OCI-LY1 (cell line): ENCODE data around the gene SUPT3H.

ENCODE experiments used
- H2AFZ ChIP-seq: fragments of 200-600 bp; sonication (generic), shearing (Covaris generic); 2 replicates; pipeline ENCODE4 v1.6.0; 2014; ENCODE audit warnings: antibody characterized with exemption, mild to moderate bottlenecking, low read length
- H3F3A ChIP-seq: fragments of 200-600 bp; sonication (generic), shearing (Covaris generic); 2 replicates; pipeline ENCODE4 v1.6.0; 2014; ENCODE audit warnings: mild to moderate bottlenecking, antibody characterized with exemption, low read length, moderate library complexity; ENCODE audit not compliant: insufficient read depth
- H3K27ac ChIP-seq: fragments of 200-600 bp; sonication (generic); 2 replicates; pipeline ENCODE4 v1.5.1; 2014; ENCODE audit warnings: low read length, mixed run types, mild to moderate bottlenecking, low read depth; ENCODE audit not compliant: poor library complexity, severe bottlenecking
- H3K27me3 ChIP-seq: fragments of 200-600 bp; sonication (generic); 2 replicates; pipeline ENCODE4 v1.6.0; 2014; ENCODE audit warnings: antibody characterized with exemption, mild to moderate bottlenecking, low read length, moderate library complexity; ENCODE audit not compliant: insufficient read depth
- H3K36me3 ChIP-seq: fragments of 200-600 bp; sonication (generic); 2 replicates; pipeline ENCODE4 v1.6.1; 2014; ENCODE audit warnings: mild to moderate bottlenecking, antibody characterized with exemption, low read length, moderate library complexity, mixed read lengths; ENCODE audit not compliant: insufficient read depth
- H3K4me1 ChIP-seq: fragments of 200-600 bp; sonication (generic); 2 replicates; pipeline ENCODE4 v1.5.1; 2014; ENCODE audit warnings: mild to moderate bottlenecking, low read length, moderate library complexity; ENCODE audit not compliant: insufficient read depth, severe bottlenecking
- H3K4me2 ChIP-seq: fragments of 200-600 bp; sonication (generic), shearing (Covaris generic); 2 replicates; pipeline ENCODE4 v1.6.1; 2014; ENCODE audit warnings: low read length
- H3K4me3 ChIP-seq: fragments of 200-600 bp; sonication (generic); 2 replicates; pipeline ENCODE4 v1.5.1; 2014; ENCODE audit warnings: low read length, low read depth, mild to moderate bottlenecking, mixed read lengths; ENCODE audit not compliant: poor library complexity, severe bottlenecking
- H3K79me2 ChIP-seq: fragments of 200-600 bp; shearing (Covaris generic); 2 replicates; pipeline ENCODE4 v1.6.1; 2016; ENCODE audit warnings: mixed run types, low read length, mixed read lengths; ENCODE audit not compliant: insufficient read depth
- H3K9ac ChIP-seq: fragments of 200-600 bp; sonication (generic), shearing (Covaris generic); 2 replicates; pipeline ENCODE4 v1.6.1; 2014; ENCODE audit warnings: mild to moderate bottlenecking, low read length, mixed read lengths
- H3K9me2 ChIP-seq: fragments of 200-600 bp; sonication (generic), shearing (Covaris generic); 2 replicates; pipeline ENCODE4 v1.6.1; 2014; ENCODE audit warnings: low read depth, mild to moderate bottlenecking, low read length, mixed read lengths
- H3K9me3 ChIP-seq: fragments of 200-600 bp; shearing (Covaris generic); 2 replicates; pipeline ENCODE4 v1.6.1; 2014; ENCODE audit warnings: low read length, mixed read lengths
- H4K20me1 ChIP-seq: fragments of 200-600 bp; sonication (generic), shearing (Covaris generic); 2 replicates; pipeline ENCODE4 v1.6.0; 2016; ENCODE audit warnings: mild to moderate bottlenecking, low read length; ENCODE audit not compliant: insufficient read depth
- EZH2 ChIP-seq: fragments of 200-600 bp; sonication (generic), shearing (Covaris generic); IDR thresholded peaks from 2 replicates; pipeline ENCODE4 v1.8.0; 2017; ENCODE audit warnings: borderline replicate concordance, mixed run types, mild to moderate bottlenecking, antibody characterized with exemption, low read length, moderate library complexity, mixed read lengths
- TF ChIP-seq, protein P1 (sequence below): fragments of 200-600 bp; sonication (generic), shearing (Covaris generic); IDR thresholded peaks from 2 replicates; pipeline ENCODE4 v1.5.1; 2017; ENCODE audit warnings: mild to moderate bottlenecking, antibody characterized with exemption, low read length, moderate library complexity, mixed read lengths

Gene SUPT3H

DNA sequence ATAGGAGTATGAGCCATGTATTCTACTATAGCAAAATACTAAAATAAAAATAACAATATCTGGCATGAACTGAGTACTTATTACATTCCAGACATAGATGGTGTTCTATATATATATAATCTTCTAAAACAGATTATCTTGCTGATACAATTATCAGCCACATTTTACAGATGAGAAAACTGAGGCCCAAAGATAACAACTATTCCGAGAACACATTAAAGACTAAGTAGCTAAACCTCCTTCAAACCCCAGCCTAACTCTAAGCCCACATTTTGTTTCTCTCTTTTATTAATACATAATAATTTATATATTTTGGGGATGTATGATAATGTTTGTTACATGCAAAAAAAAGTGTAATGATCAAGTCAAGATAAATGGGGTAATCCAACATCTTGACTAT is 148.3 kb downstream of the SUPT3H start:
- Histone ChIP-seq H3K4me3 (no peak overlapping the region), H3K27ac (no peak overlapping the region), H3K4me1 (no peaks in the 10 kb centered on the region), H3K9me3 (no peaks in the 10 kb centered on the region), H2AFZ (no peak overlapping the region), H3F3A (no peaks in the 10 kb centered on the region), H3K9me2 (no peaks in the 10 kb centered on the region), H3K79me2 (no peaks in the 10 kb centered on the region), H3K4me2 (no peak overlapping the region), H4K20me1 (no peaks in the 10 kb centered on the region), H3K27me3 (no peaks in the 10 kb centered on the region), H3K36me3 (no peaks in the 10 kb centered on the region), H3K9ac (no peak overlapping the region)
- no peak for TF ChIP-seq EZH2
- TF ChIP-seq, protein P1, sequence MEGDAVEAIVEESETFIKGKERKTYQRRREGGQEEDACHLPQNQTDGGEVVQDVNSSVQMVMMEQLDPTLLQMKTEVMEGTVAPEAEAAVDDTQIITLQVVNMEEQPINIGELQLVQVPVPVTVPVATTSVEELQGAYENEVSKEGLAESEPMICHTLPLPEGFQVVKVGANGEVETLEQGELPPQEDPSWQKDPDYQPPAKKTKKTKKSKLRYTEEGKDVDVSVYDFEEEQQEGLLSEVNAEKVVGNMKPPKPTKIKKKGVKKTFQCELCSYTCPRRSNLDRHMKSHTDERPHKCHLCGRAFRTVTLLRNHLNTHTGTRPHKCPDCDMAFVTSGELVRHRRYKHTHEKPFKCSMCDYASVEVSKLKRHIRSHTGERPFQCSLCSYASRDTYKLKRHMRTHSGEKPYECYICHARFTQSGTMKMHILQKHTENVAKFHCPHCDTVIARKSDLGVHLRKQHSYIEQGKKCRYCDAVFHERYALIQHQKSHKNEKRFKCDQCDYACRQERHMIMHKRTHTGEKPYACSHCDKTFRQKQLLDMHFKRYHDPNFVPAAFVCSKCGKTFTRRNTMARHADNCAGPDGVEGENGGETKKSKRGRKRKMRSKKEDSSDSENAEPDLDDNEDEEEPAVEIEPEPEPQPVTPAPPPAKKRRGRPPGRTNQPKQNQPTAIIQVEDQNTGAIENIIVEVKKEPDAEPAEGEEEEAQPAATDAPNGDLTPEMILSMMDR = no peak

DNA sequence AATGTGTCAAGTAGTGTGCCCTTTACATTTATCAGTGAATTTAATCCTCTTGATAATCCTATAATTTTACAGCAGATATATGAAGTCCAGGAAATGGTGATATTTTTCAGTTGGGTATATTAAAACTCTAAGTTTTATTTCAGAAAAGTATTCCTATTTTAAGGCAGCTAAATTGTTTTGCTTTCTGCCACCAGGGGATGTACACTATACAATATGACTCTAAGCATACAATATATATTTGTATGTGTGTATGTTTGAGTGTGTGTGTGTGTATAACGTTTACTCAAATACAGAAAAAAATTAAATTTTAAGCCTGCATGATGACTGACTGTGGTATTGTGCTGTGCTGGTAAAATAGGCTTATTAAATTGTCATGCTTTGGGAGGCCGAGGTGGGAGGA is 151.7 kb downstream of the SUPT3H start:
- Histone ChIP-seq H3K27me3 (no peaks in the 10 kb centered on the region), H3K36me3 (no peaks in the 10 kb centered on the region), H3K4me1 (no peaks in the 10 kb centered on the region), H2AFZ (no peak overlapping the region), H4K20me1 (no peaks in the 10 kb centered on the region), H3F3A (no peaks in the 10 kb centered on the region), H3K9me3 (no peaks in the 10 kb centered on the region), H3K27ac (no peak overlapping the region), H3K9ac (no peak overlapping the region), H3K79me2 (no peaks in the 10 kb centered on the region), H3K4me2 (no peak overlapping the region), H3K9me2 (no peaks in the 10 kb centered on the region), H3K4me3 (no peak overlapping the region)
- no peak for TF ChIP-seq EZH2
- TF ChIP-seq, protein P1 = no peak

DNA sequence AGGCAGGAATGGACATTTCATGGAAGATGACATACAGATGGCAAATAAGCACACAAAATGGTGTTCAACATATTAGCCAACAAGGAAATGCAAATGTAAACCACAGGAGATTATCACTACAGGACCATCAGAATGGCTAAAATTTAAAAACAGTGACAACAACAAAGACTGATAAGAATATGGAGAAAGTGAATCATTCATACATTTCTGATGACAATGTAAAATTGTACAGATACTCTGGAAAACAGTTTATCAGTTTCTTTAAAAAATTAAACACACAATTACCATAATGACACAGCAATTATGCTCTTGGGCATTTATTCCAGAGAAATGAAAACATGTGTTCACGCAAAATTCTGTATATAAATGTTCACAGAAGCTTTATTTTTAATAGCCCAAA is 155.4 kb downstream of the SUPT3H start:
- H3F3A ChIP-seq = no peaks in the 10 kb centered on the region
- no peak overlapping the region for H3K27ac ChIP-seq
- H3K9me3 ChIP-seq = no peaks in the 10 kb centered on the region
- no peak overlapping the region for H3K4me3 ChIP-seq
- no peaks in the 10 kb centered on the region for H3K79me2 ChIP-seq
- H2AFZ ChIP-seq = no peak overlapping the region
- H3K9me2 ChIP-seq = no peaks in the 10 kb centered on the region
- no peaks in the 10 kb centered on the region for H3K4me1 ChIP-seq
- no peaks in the 10 kb centered on the region for H3K36me3 ChIP-seq
- no peaks in the 10 kb centered on the region for H3K27me3 ChIP-seq
- TF ChIP-seq, protein P1 = no peak
- TF ChIP-seq EZH2 = no peak
- no peak overlapping the region for H3K9ac ChIP-seq
- no peaks in the 10 kb centered on the region for H4K20me1 ChIP-seq
- H3K4me2 ChIP-seq = no peak overlapping the region
